KMS-11 (cell line): ENCODE data around the gene SCAPER.
"Not testable (repeated sequence)": the region's sequence is repeated elsewhere in the genome, so short reads cannot be mapped to it uniquely, and the experiment has no call there.

Experiments used
- H2AFZ ChIP-seq: fragments of 200-600 bp; sonication (generic); 2 replicates; pipeline ENCODE4 v1.6.1; 2016; ENCODE audit warnings: antibody characterized with exemption, mixed run types, low read depth
- H3K27ac ChIP-seq: fragments of 200-600 bp; sonication (generic); 2 replicates; pipeline ENCODE4 v1.6.1; 2016; ENCODE audit warnings: mild to moderate bottlenecking, mixed run types
- H3K27me3 ChIP-seq: fragments of 200-600 bp; sonication (generic); 2 replicates; pipeline ENCODE4 v1.6.1; 2017; ENCODE audit warnings: mild to moderate bottlenecking, low read depth, mixed run types, moderate library complexity; ENCODE audit not compliant: insufficient read depth
- H3K36me3 ChIP-seq: fragments of 200-600 bp; sonication (generic); 2 replicates; pipeline ENCODE4 v1.6.1; 2017; ENCODE audit warnings: mild to moderate bottlenecking, mixed run types; ENCODE audit not compliant: insufficient read depth
- H3K4me1 ChIP-seq: fragments of 200-600 bp; sonication (generic); 2 replicates; pipeline ENCODE4 v1.6.1; 2016; ENCODE audit warnings: mild to moderate bottlenecking, low read depth, mixed run types; ENCODE audit not compliant: poor library complexity, severe bottlenecking
- H3K4me2 ChIP-seq: fragments of 200-600 bp; sonication (generic); 2 replicates; pipeline ENCODE4 v1.7.0; 2016; ENCODE audit warnings: mild to moderate bottlenecking, mixed run types
- H3K4me3 ChIP-seq: fragments of 200-600 bp; sonication (generic); IDR thresholded peaks from 2 replicates; pipeline ENCODE4 v1.6.1; 2017; ENCODE audit warnings: low read depth, low read length, mixed read lengths; ENCODE audit not compliant: insufficient read depth
- H3K79me2 ChIP-seq: fragments of 200-600 bp; sonication (generic); 2 replicates; pipeline ENCODE4 v1.6.1; 2016; ENCODE audit warnings: low read depth, mixed run types; ENCODE audit not compliant: insufficient read depth
- H3K9ac ChIP-seq: fragments of 200-600 bp; sonication (generic); 2 replicates; pipeline ENCODE4 v1.6.1; 2016; ENCODE audit warnings: mild to moderate bottlenecking, mixed run types
- H4K20me1 ChIP-seq: fragments of 200-600 bp; sonication (generic); 2 replicates; pipeline ENCODE4 v1.6.1; 2016; ENCODE audit warnings: mild to moderate bottlenecking, mixed run types; ENCODE audit not compliant: insufficient read depth
- CTCF ChIP-seq: fragments of 200-600 bp; sonication (generic); conservative IDR thresholded peaks from 2 replicates; pipeline ENCODE4 v1.6.1; 2017; ENCODE audit warnings: low read depth, mild to moderate bottlenecking, antibody characterized with exemption, low read length, moderate library complexity, mixed read lengths

The SCAPER gene

GRCh38 chr15:76503121-76503520 lies 402.0 kb downstream of the SCAPER start:
- no peak overlapping the region for H3K4me3 ChIP-seq

GRCh38 chr15:76502678-76503077 lies 402.5 kb downstream of the SCAPER start:
- Histone ChIP-seq H3K4me1 (peaks cover 28% of the 10 kb centered on the region), H2AFZ (no peak overlapping the region), H3K27me3 (no peaks in the 10 kb centered on the region), H3K36me3 (no peaks in the 10 kb centered on the region), H3K79me2 (no peaks in the 10 kb centered on the region), H3K4me2 (no peak overlapping the region), H3K27ac (no peak overlapping the region), H4K20me1 (no peaks in the 10 kb centered on the region), H3K4me3 (no peak overlapping the region), H3K9ac (no peak overlapping the region)
- no peak for TF ChIP-seq CTCF

More at GRCh38 chr15:76503121-76503520, 402.0 kb downstream of the SCAPER start:
- Histone ChIP-seq H3K9ac (no peak overlapping the region), H3K27me3 (no peaks in the 10 kb centered on the region), H3K36me3 (no peaks in the 10 kb centered on the region), H3K27ac (no peak overlapping the region), H3K79me2 (no peaks in the 10 kb centered on the region), H2AFZ (no peak overlapping the region), H3K4me1 (peaks cover 28% of the 10 kb centered on the region), H4K20me1 (no peaks in the 10 kb centered on the region), H3K4me2 (no peak overlapping the region)
- TF ChIP-seq CTCF: no peak

GRCh38 chr15:76502185-76502584 lies 403.0 kb downstream of the SCAPER start:
- not testable (repeated sequence) for H3K36me3 ChIP-seq, H2AFZ ChIP-seq, H3K79me2 ChIP-seq, H3K27me3 ChIP-seq, H3K4me2 ChIP-seq, H4K20me1 ChIP-seq, H3K27ac ChIP-seq, H3K4me3 ChIP-seq, H3K9ac ChIP-seq
- H3K4me1 ChIP-seq: peaks cover 28% of the 10 kb centered on the region

GRCh38 chr15:76501726-76502125 lies 403.4 kb downstream of the SCAPER start:
- Histone ChIP-seq H4K20me1 (no peaks in the 10 kb centered on the region), H3K4me1 (peaks cover 28% of the 10 kb centered on the region), H3K36me3 (no peaks in the 10 kb centered on the region), H3K4me3 (no peak overlapping the region), H2AFZ (no peak overlapping the region), H3K4me2 (no peak overlapping the region), H3K27ac (no peak overlapping the region), H3K9ac (no peak overlapping the region), H3K27me3 (no peaks in the 10 kb centered on the region), H3K79me2 (no peaks in the 10 kb centered on the region)
- no peak for TF ChIP-seq CTCF

GRCh38 chr15:76501011-76501410 lies 404.1 kb downstream of the SCAPER start:
- Histone ChIP-seq H3K27me3 (no peaks in the 10 kb centered on the region), H3K9ac (no peak overlapping the region), H3K36me3 (no peaks in the 10 kb centered on the region), H2AFZ (no peak overlapping the region), H3K4me3 (no peak overlapping the region), H4K20me1 (no peaks in the 10 kb centered on the region), H3K4me2 (no peak overlapping the region), H3K79me2 (no peaks in the 10 kb centered on the region), H3K27ac (no peak overlapping the region), H3K4me1 (peaks cover 28% of the 10 kb centered on the region)
- TF ChIP-seq CTCF: no peak
